B cell (primary cell): ENCODE data around the gene STIM1. TPM values are rescaled to one million over a fixed set of nuclear protein-coding genes. Genes with fewer than 3 reads are reported as not detected.
"Not testable (repeated sequence)": the region's sequence is repeated elsewhere in the genome, so short reads cannot be mapped to it uniquely, and the experiment has no call there.

Experiments
- ATAC-seq: fragments of 200-7000 bp; cut with Tn5 transposase; one replicate; pipeline ENCODE4 v1.10.0; 2021; ENCODE audit warnings: low read depth, mild to moderate bottlenecking, moderate number of reproducible peaks, moderate library complexity
- CTCF ChIA-PET: fragments of 350-600 bp; sonication (Branson Sonifier 250); formaldehyde crosslinking; loops from one replicate; lab custom pipeline; 2021; ENCODE audit warnings: antibody characterized with exemption, inconsistent platforms; lab: Charles Lee
- POLR2A ChIA-PET: fragments of 350-600 bp; sonication (Branson Sonifier 250); formaldehyde crosslinking; loops from one replicate; lab custom pipeline; 2021; ENCODE audit warnings: antibody characterized with exemption; lab: Charles Lee
- DNase-seq: peaks from one replicate; pipeline ENCODE4 v3.0.0; 2013
- H2AFZ ChIP-seq: 2 replicates; pipeline ENCODE4 v1.6.1; 2012; ENCODE audit warnings: mild to moderate bottlenecking, low read depth, low read length; ENCODE audit not compliant: insufficient read depth, poor library complexity, severe bottlenecking
- H3K27ac ChIP-seq, 2 donors: 1 replicate in 1 of 2; 2 replicates in 1 of 2; pipeline ENCODE4 v1.5.1; 2012 to 2013; ENCODE audit warnings: low read length in 2 of 2, mild to moderate bottlenecking in 2 of 2, moderate library complexity in 1 of 2
- H3K27me3 ChIP-seq, 4 experiments: fragments of 200-600 bp in 1 of 4; sonication (generic) in 1 of 4; replicated peaks in 1 of 4; 1 replicate in 2 of 4; 2 replicates in 2 of 4; pipeline versions ENCODE4 v1.6.1 to v1.7.0; 2013 to 2016; ENCODE audit warnings: low read length in 3 of 4, mild to moderate bottlenecking in 2 of 4, mixed read lengths in 1 of 4, moderate library complexity in 1 of 4; ENCODE audit not compliant: insufficient read depth in 4 of 4, control insufficient read depth in 3 of 4; ENCODE audit errors: control extremely low read depth in 1 of 4
- H3K36me3 ChIP-seq, 2 experiments: replicated peaks in 1 of 2; 1 replicate in 1 of 2; 2 replicates in 1 of 2; pipeline versions ENCODE4 v1.6.1 to v1.7.1; 2013; ENCODE audit warnings: low read length in 1 of 2; ENCODE audit not compliant: insufficient read depth in 2 of 2, control insufficient read depth in 1 of 2; ENCODE audit errors: control extremely low read depth in 1 of 2, extremely low read depth in 1 of 2
- H3K4me1 ChIP-seq, 2 donors: fragments of 200-600 bp in 1 of 2; sonication (generic) in 1 of 2; 1 replicate in 1 of 2; 2 replicates in 1 of 2; pipeline versions ENCODE4 v1.5.1 to v1.6.1; 2013 to 2017; ENCODE audit warnings: low read length in 2 of 2; ENCODE audit not compliant: control insufficient read depth in 2 of 2, insufficient read depth in 2 of 2
- H3K4me2 ChIP-seq: replicated peaks from 2 replicates; pipeline ENCODE3; 2012; ENCODE audit warnings: mild to moderate bottlenecking, low read depth, low read length; ENCODE audit not compliant: poor library complexity, severe bottlenecking
- H3K4me3 ChIP-seq, 5 experiments: fragments of 200-600 bp in 1 of 5; sonication (generic) in 1 of 5; 1 replicate in 3 of 5; 2 replicates in 2 of 5; pipeline versions ENCODE4 v1.5.1 to v1.7.0; 2011 to 2016; ENCODE audit warnings: low read length in 4 of 5, mild to moderate bottlenecking in 4 of 5, low read depth in 2 of 5, control low read depth in 1 of 5, moderate library complexity in 1 of 5; ENCODE audit not compliant: insufficient read depth in 1 of 5; ENCODE audit errors: control extremely low read depth in 1 of 5, extremely low read depth in 1 of 5
- H3K79me2 ChIP-seq: fragments of 200-600 bp; sonication (generic); one replicate; pipeline ENCODE4 v1.6.0; 2016; ENCODE audit warnings: low read length; ENCODE audit not compliant: control insufficient read depth, insufficient read depth
- H3K9ac ChIP-seq: fragments of 200-600 bp; sonication (generic); 2 replicates; pipeline ENCODE4 v1.6.1; 2017; ENCODE audit warnings: mild to moderate bottlenecking, low read length, moderate library complexity
- H3K9me3 ChIP-seq, 3 donors: one replicate each; pipeline versions ENCODE4 v1.6.1 to v1.7.1; 2013; ENCODE audit warnings: low read length in 2 of 3; ENCODE audit not compliant: control insufficient read depth in 2 of 3, insufficient read depth in 1 of 3; ENCODE audit errors: control extremely low read depth in 1 of 3
- H4K20me1 ChIP-seq: 2 replicates; pipeline ENCODE4 v1.6.0; 2012; ENCODE audit warnings: mild to moderate bottlenecking, low read length; ENCODE audit not compliant: insufficient read depth, control insufficient read depth, poor library complexity, severe bottlenecking
- H3K27ac Mint-ChIP-seq: one replicate; pipeline ENCODE4 v1.8.0; 2021; ENCODE audit warnings: mixed read lengths
- H3K27me3 Mint-ChIP-seq: one replicate; pipeline ENCODE4 v1.8.0; 2021; ENCODE audit warnings: mixed read lengths
- H3K4me1 Mint-ChIP-seq: one replicate; pipeline ENCODE4 v1.8.0; 2021; ENCODE audit warnings: mixed read lengths
- H3K4me3 Mint-ChIP-seq: one replicate; pipeline ENCODE4 v1.8.0; 2021; ENCODE audit warnings: mixed read lengths
- H3K9me3 Mint-ChIP-seq: one replicate; pipeline ENCODE4 v1.8.0; 2022; ENCODE audit warnings: mixed read lengths; ENCODE audit not compliant: insufficient read depth
- EZH2 ChIP-seq: IDR thresholded peaks from 2 replicates; pipeline ENCODE4 v1.6.1; 2012; ENCODE audit warnings: borderline replicate concordance, low read depth, mild to moderate bottlenecking, moderate library complexity, low read length; ENCODE audit not compliant: insufficient read depth, poor library complexity, severe bottlenecking
- WGBS: methylation state at CpG from one replicate; pipeline ENCODE4 v1.1.5; 2013; ENCODE audit warnings: missing lambda C conversion rate; ENCODE audit not compliant: insufficient coverage; 5-methylcytosine and 5-hydroxymethylcytosine counted together
- intact Hi-C: fragments of 100-400 bp; cut with micrococcal nuclease; formaldehyde crosslinking; loops from one replicate; pipeline ENCODE4 v1.10.0; 2022
- polyA plus RNA-seq: library from polyadenylated mRNA; depleted of rRNA; stranded (reverse); fragments of >200 nt; gene quantifications from 2 replicates; pipeline ENCODE4 v1.2.3, GENCODE V29; 2012
- total RNA-seq, 2 donors: library from RNA; stranded (reverse); fragments of 120-200 nt in 1 of 2; gene quantifications; 1 replicate in 1 of 2; 2 replicates in 1 of 2; pipeline versions ENCODE4 v1.2.3 to v1.2.4, GENCODE V29; 2013 to 2022
- TF ChIP-seq, protein P1 (sequence below): fragments of 200-600 bp; IDR thresholded peaks from one replicate; pipeline ENCODE4 v1.8.0; 2022; ENCODE audit warnings: antibody characterized with exemption, mild to moderate bottlenecking

The STIM1 gene
- total and polyA plus RNA-seq, 2 donors (not counting 1 experiment from before 2014, with no cell fraction given) = 59.4 to 76.7 TPM

DNA sequence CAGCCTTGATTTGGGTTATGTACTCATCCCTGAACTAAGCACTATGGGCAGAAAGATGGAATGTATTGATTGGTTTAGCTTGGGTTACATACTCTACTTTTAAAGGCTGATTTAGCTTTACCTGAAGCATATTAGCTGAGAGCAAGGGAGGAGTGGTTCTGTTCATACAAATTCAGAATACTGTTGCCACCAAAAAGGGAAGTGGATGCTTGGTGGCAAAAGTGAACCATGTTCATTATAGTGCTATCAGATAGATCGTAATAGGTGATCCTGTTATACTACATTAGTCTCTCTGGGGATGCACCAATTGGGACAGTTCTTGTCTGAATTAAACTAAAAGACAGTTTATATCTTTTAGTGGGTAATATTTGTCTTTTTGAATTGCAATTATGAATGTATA lies 194.7 kb downstream of the STIM1 start:
- peaks cover 7% of the 10 kb centered on the region for H3K4me1 Mint-ChIP-seq
- no peak overlapping the region for H3K27ac Mint-ChIP-seq
- no peak overlapping the region for H3K4me2 ChIP-seq
- ChIA-PET CTCF (interaction anchor here (2.3 to 2.8 kb wide), 2 partner anchors 22 to 200 kb away, joined by 6 to 11 read pairs; no protein-coding TSS in a partner anchor), POLR2A (no interaction called here)
- H3K4me1 ChIP-seq = no peaks in the 10 kb centered on the region
- peaks cover 9% of the 10 kb centered on the region for H4K20me1 ChIP-seq
- DNase-seq = no peak
- WGBS = no CpG with 5 or more reads among the region's 1 CpG
- TF ChIP-seq EZH2 = no peak
- TF ChIP-seq, protein P1, sequence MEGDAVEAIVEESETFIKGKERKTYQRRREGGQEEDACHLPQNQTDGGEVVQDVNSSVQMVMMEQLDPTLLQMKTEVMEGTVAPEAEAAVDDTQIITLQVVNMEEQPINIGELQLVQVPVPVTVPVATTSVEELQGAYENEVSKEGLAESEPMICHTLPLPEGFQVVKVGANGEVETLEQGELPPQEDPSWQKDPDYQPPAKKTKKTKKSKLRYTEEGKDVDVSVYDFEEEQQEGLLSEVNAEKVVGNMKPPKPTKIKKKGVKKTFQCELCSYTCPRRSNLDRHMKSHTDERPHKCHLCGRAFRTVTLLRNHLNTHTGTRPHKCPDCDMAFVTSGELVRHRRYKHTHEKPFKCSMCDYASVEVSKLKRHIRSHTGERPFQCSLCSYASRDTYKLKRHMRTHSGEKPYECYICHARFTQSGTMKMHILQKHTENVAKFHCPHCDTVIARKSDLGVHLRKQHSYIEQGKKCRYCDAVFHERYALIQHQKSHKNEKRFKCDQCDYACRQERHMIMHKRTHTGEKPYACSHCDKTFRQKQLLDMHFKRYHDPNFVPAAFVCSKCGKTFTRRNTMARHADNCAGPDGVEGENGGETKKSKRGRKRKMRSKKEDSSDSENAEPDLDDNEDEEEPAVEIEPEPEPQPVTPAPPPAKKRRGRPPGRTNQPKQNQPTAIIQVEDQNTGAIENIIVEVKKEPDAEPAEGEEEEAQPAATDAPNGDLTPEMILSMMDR = no peak
- no peak overlapping the region for H3K9ac ChIP-seq
- H3K27me3 Mint-ChIP-seq = no peaks in the 10 kb centered on the region
- peaks cover 14% of the 10 kb centered on the region for H3K79me2 ChIP-seq
- no peaks in the 10 kb centered on the region for H3K27me3 ChIP-seq
- H2AFZ ChIP-seq = no peak overlapping the region
- intact Hi-C loops = loop anchor here (10.0 kb wide), 1 partner anchor 55 kb away; no protein-coding TSS in a partner anchor
- H3K36me3 ChIP-seq = peaks cover 0 to 9% of the 10 kb centered on the region in 2 experiments
- H3K9me3 Mint-ChIP-seq = no peaks in the 10 kb centered on the region
- no peak overlapping the region for H3K4me3 ChIP-seq
- no peaks in the 10 kb centered on the region for H3K9me3 ChIP-seq
- H3K27ac ChIP-seq = no peak overlapping the region
- no peak overlapping the region for H3K4me3 Mint-ChIP-seq
- ATAC-seq = no peak

DNA sequence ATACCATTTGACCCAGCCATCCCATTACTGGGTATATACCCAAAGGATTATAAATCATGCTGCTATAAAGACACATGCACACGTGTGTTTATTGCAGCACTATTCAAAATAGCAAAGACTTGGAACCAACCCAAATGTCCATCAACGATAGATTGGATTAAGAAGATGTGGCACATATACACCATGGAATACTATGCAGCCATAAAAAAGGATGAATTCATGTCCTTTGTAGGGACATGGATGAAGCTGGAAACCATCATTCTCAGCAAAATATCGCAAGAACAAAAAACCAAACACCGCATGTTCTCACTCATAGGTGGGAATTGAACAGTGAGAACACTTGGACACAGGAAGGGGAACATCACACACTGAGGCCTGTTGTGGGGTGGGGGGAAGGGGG lies 197.7 kb downstream of the STIM1 start:
- peaks cover 19% of the 10 kb centered on the region for H3K4me1 Mint-ChIP-seq
- CTCF ChIA-PET = interaction anchor here (8.6 kb wide), 1 partner anchor 203 kb away, joined by 77 read pairs; no protein-coding TSS in a partner anchor
- ATAC-seq, POLR2A ChIA-PET, H3K4me3 Mint-ChIP-seq, H3K4me2 ChIP-seq, H3K4me3 ChIP-seq, H3K27me3 ChIP-seq, H3K27ac ChIP-seq, H3K27me3 Mint-ChIP-seq, H3K9ac ChIP-seq, H4K20me1 ChIP-seq, H3K79me2 ChIP-seq, H3K27ac Mint-ChIP-seq, DNase-seq, H2AFZ ChIP-seq, H3K9me3 Mint-ChIP-seq, H3K9me3 ChIP-seq: not testable (repeated sequence)
- no CpG with 5 or more reads among the region's 4 CpGs for WGBS
- Histone ChIP-seq H3K36me3 (peaks cover 0 to 25% of the 10 kb centered on the region in 2 experiments), H3K4me1 (peaks cover 12% of the 10 kb centered on the region in 2 donors)
- intact Hi-C loops = loop anchor here (10.0 kb wide), 1 partner anchor 58 kb away; no protein-coding TSS in a partner anchor
